Suprapubic skin (tissue), 3 donors: ENCODE measurements around the gene NDUFS5.

Experiments
- EP300 ChIP-seq: sonication (generic); formaldehyde crosslinking; IDR thresholded peaks from one replicate; pipeline ENCODE4 v1.6.1; 2017; ENCODE audit warnings: antibody characterized with exemption
- POLR2A ChIP-seq, 2 donors: fragments of 450-650 bp; IDR thresholded peaks; one replicate each; pipeline ENCODE4 v1.6.1; 2017; ENCODE audit warnings: antibody characterized with exemption in 2 of 2, mild to moderate bottlenecking in 2 of 2, moderate library complexity in 2 of 2
- TF ChIP-seq, protein P1 (sequence below), 2 donors: fragments of 200-600 bp in 1 of 2; fragments of 450-650 bp in 1 of 2; sonication (generic) in 1 of 2; IDR thresholded peaks; one replicate each; pipeline ENCODE4 v1.5.1; 2016 to 2019; ENCODE audit warnings: antibody characterized with exemption in 2 of 2, mild to moderate bottlenecking in 1 of 2, moderate library complexity in 1 of 2

DNA sequence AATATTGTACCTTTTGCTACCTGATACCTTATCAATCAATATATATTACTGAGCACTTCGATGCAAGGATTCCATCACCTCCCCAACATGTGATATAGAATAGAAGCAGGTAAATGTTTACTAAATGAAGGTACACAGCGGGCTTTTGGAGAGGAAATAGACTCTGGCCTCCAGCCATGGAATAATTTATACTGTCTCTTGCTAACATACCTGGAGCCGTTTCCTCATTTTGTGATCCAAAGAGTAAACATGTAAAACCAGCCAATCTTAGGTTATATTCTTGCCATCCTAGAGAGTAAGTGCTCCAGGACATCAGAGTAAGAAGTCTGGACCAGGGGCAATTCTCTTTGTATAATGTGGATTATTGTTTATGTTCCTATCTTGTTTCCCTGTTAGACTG is 39.4 kb downstream of the NDUFS5 start:
- no peak for TF ChIP-seq POLR2A (IDR thresholded peaks at IDR 0.05)
- TF ChIP-seq, protein P1, sequence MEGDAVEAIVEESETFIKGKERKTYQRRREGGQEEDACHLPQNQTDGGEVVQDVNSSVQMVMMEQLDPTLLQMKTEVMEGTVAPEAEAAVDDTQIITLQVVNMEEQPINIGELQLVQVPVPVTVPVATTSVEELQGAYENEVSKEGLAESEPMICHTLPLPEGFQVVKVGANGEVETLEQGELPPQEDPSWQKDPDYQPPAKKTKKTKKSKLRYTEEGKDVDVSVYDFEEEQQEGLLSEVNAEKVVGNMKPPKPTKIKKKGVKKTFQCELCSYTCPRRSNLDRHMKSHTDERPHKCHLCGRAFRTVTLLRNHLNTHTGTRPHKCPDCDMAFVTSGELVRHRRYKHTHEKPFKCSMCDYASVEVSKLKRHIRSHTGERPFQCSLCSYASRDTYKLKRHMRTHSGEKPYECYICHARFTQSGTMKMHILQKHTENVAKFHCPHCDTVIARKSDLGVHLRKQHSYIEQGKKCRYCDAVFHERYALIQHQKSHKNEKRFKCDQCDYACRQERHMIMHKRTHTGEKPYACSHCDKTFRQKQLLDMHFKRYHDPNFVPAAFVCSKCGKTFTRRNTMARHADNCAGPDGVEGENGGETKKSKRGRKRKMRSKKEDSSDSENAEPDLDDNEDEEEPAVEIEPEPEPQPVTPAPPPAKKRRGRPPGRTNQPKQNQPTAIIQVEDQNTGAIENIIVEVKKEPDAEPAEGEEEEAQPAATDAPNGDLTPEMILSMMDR (IDR thresholded peaks at IDR 0.05) = no peak
- no peak for TF ChIP-seq EP300
